ENCODE data around the gene IDUA.
"Not testable (repeated sequence)": the region's sequence is repeated elsewhere in the genome, so short reads cannot be mapped to it uniquely, and the experiment has no call there.

The IDUA gene

GRCh38 chr4:986879-987623 lies at the start of gene IDUA:
Gene IDUA, plus strand, starts transcription at chr4:987044. Its CDS starts 41 bp downstream, at chr4:987085.
- in situ Hi-C loops (cut with MboI; ENCODE audit: low sequenced_read_pairs), result no loop called here

- in situ Hi-C loops (cut with MboI; ENCODE audit: low sequenced_read_pairs), result not testable (repeated sequence)
These were observed 47.3 kb upstream of the IDUA start for GRCh38 chr4:939508-939907.

GRCh38 chr4:945274-946102 lies 41.4 kb upstream of the IDUA start:
- in situ Hi-C loops (cut with MboI; ENCODE audit: low sequenced_read_pairs), result no loop called here

GRCh38 chr4:946103-946450 lies 40.8 kb upstream of the IDUA start:
- in situ Hi-C loops (cut with MboI; ENCODE audit: low sequenced_read_pairs), result no loop called here

- in situ Hi-C loops (cut with MboI; ENCODE audit: low sequenced_read_pairs), result no loop called here
These were observed 40.0 kb upstream of the IDUA start for GRCh38 chr4:946517-947471.

- in situ Hi-C loops (cut with MboI; ENCODE audit: low sequenced_read_pairs), result no loop called here
These were observed 39.3 kb upstream of the IDUA start for GRCh38 chr4:947491-947971.

- in situ Hi-C loops (cut with MboI; ENCODE audit: low sequenced_read_pairs), result no loop called here
These were observed 38.5 kb upstream of the IDUA start for GRCh38 chr4:948101-948935.

GRCh38 chr4:948936-949300 lies 37.9 kb upstream of the IDUA start:
- in situ Hi-C loops (cut with MboI; ENCODE audit: low sequenced_read_pairs), result no loop called here

- in situ Hi-C loops (cut with MboI; ENCODE audit: low sequenced_read_pairs), result no loop called here
These were observed 37.2 kb upstream of the IDUA start for GRCh38 chr4:949656-950055.

- in situ Hi-C loops (cut with MboI; ENCODE audit: low sequenced_read_pairs), result no loop called here
These were observed 36.5 kb upstream of the IDUA start for GRCh38 chr4:950136-951020.

- in situ Hi-C loops (cut with MboI; ENCODE audit: low sequenced_read_pairs), result no loop called here
These were observed 35.7 kb upstream of the IDUA start for GRCh38 chr4:951186-951585.

GRCh38 chr4:951594-952468 lies 35.0 kb upstream of the IDUA start:
- in situ Hi-C loops (cut with MboI; ENCODE audit: low sequenced_read_pairs), result no loop called here

- in situ Hi-C loops (cut with MboI; ENCODE audit: low sequenced_read_pairs), result no loop called here
These were observed 33.8 kb upstream of the IDUA start for GRCh38 chr4:952881-953573.

GRCh38 chr4:953574-953915 lies 33.3 kb upstream of the IDUA start:
- in situ Hi-C loops (cut with MboI; ENCODE audit: low sequenced_read_pairs), result no loop called here

GRCh38 chr4:954211-955020 lies 32.4 kb upstream of the IDUA start:
- in situ Hi-C loops (cut with MboI; ENCODE audit: low sequenced_read_pairs), result no loop called here

GRCh38 chr4:955161-955921 lies 31.5 kb upstream of the IDUA start:
- in situ Hi-C loops (cut with MboI; ENCODE audit: low sequenced_read_pairs), result no loop called here
